ENCODE results near the gene AQP1.

DNA sequence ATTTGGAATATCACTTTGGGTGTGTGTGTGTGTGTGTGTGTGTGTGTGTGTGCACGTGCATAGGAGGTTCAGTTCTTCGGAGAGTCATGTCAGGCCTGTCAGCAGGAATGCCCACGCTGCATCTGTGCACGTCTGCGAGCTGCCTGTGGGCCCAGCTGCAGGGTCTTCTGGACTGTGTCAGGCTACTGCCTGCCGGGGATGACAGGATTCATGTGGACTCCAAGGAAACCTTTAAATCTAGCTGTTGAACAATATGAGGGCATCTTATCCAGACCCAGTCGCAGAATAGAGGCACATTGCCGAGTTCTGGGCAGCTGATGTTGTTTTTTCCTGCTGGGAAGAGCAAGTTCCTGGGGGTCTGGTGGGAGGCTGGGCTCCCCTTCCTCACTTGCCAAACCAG lies 19.0 kb downstream of the AQP1 start:
- TF ChIP-seq, protein P1, sequence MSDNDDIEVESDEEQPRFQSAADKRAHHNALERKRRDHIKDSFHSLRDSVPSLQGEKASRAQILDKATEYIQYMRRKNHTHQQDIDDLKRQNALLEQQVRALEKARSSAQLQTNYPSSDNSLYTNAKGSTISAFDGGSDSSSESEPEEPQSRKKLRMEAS (IDR thresholded peaks at IDR 0.05): no peak
- TF ChIP-seq, protein P2, sequence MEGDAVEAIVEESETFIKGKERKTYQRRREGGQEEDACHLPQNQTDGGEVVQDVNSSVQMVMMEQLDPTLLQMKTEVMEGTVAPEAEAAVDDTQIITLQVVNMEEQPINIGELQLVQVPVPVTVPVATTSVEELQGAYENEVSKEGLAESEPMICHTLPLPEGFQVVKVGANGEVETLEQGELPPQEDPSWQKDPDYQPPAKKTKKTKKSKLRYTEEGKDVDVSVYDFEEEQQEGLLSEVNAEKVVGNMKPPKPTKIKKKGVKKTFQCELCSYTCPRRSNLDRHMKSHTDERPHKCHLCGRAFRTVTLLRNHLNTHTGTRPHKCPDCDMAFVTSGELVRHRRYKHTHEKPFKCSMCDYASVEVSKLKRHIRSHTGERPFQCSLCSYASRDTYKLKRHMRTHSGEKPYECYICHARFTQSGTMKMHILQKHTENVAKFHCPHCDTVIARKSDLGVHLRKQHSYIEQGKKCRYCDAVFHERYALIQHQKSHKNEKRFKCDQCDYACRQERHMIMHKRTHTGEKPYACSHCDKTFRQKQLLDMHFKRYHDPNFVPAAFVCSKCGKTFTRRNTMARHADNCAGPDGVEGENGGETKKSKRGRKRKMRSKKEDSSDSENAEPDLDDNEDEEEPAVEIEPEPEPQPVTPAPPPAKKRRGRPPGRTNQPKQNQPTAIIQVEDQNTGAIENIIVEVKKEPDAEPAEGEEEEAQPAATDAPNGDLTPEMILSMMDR (IDR thresholded peaks at IDR 0.05; ENCODE audit: low read depth, low read length, missing input control): no peak
- TF ChIP-seq SP1 (IDR thresholded peaks at IDR 0.05) (no peak), RAD21 (IDR thresholded peaks at IDR 0.05) (no peak), EGR1 (IDR thresholded peaks at IDR 0.05; ENCODE audit: low read depth in 2 of 2) (no peak), RXRA (IDR thresholded peaks at IDR 0.05) (no peak), TAF1 (conservative IDR thresholded peaks at IDR 0.05) (no peak), GABPA (IDR thresholded peaks at IDR 0.05 in 1 of 2, conservative IDR thresholded peaks at IDR 0.05 in 1 of 2) (no peak), HNF4G (IDR thresholded peaks at IDR 0.05) (no peak)
- TF ChIP-seq, protein P3, sequence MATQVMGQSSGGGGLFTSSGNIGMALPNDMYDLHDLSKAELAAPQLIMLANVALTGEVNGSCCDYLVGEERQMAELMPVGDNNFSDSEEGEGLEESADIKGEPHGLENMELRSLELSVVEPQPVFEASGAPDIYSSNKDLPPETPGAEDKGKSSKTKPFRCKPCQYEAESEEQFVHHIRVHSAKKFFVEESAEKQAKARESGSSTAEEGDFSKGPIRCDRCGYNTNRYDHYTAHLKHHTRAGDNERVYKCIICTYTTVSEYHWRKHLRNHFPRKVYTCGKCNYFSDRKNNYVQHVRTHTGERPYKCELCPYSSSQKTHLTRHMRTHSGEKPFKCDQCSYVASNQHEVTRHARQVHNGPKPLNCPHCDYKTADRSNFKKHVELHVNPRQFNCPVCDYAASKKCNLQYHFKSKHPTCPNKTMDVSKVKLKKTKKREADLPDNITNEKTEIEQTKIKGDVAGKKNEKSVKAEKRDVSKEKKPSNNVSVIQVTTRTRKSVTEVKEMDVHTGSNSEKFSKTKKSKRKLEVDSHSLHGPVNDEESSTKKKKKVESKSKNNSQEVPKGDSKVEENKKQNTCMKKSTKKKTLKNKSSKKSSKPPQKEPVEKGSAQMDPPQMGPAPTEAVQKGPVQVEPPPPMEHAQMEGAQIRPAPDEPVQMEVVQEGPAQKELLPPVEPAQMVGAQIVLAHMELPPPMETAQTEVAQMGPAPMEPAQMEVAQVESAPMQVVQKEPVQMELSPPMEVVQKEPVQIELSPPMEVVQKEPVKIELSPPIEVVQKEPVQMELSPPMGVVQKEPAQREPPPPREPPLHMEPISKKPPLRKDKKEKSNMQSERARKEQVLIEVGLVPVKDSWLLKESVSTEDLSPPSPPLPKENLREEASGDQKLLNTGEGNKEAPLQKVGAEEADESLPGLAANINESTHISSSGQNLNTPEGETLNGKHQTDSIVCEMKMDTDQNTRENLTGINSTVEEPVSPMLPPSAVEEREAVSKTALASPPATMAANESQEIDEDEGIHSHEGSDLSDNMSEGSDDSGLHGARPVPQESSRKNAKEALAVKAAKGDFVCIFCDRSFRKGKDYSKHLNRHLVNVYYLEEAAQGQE (IDR thresholded peaks at IDR 0.05): no peak
- TF ChIP-seq, protein P4, sequence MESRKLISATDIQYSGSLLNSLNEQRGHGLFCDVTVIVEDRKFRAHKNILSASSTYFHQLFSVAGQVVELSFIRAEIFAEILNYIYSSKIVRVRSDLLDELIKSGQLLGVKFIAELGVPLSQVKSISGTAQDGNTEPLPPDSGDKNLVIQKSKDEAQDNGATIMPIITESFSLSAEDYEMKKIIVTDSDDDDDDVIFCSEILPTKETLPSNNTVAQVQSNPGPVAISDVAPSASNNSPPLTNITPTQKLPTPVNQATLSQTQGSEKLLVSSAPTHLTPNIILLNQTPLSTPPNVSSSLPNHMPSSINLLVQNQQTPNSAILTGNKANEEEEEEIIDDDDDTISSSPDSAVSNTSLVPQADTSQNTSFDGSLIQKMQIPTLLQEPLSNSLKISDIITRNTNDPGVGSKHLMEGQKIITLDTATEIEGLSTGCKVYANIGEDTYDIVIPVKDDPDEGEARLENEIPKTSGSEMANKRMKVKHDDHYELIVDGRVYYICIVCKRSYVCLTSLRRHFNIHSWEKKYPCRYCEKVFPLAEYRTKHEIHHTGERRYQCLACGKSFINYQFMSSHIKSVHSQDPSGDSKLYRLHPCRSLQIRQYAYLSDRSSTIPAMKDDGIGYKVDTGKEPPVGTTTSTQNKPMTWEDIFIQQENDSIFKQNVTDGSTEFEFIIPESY (IDR thresholded peaks at IDR 0.05): no peak
